GM12872 (cell line): ENCODE data around the gene ERC2.

Experiments
- CTCF ChIP-seq: IDR thresholded peaks from 3 replicates; pipeline ENCODE4 v1.5.1; 2011; ENCODE audit warnings: low read depth, mild to moderate bottlenecking, low read length, moderate library complexity; ENCODE audit not compliant: insufficient read depth

The ERC2 gene

GRCh38 chr3:55818485-55818884 lies 649.8 kb downstream of the ERC2 start:
- no peak for TF ChIP-seq CTCF

- TF ChIP-seq CTCF, result no peak
Observed at GRCh38 chr3:55816794-55817576, 651.3 kb downstream of the ERC2 start.

- TF ChIP-seq CTCF, result no peak
Observed at GRCh38 chr3:55815262-55815661, 653.0 kb downstream of the ERC2 start.

GRCh38 chr3:55813268-55814097 lies 654.8 kb downstream of the ERC2 start:
- TF ChIP-seq CTCF, result no peak

GRCh38 chr3:55812394-55813013 lies 655.8 kb downstream of the ERC2 start:
- no peak for TF ChIP-seq CTCF

GRCh38 chr3:55807210-55807609 lies 661.1 kb downstream of the ERC2 start:
- TF ChIP-seq CTCF, result no peak

- no peak for TF ChIP-seq CTCF
Observed at GRCh38 chr3:55805169-55805568, 663.1 kb downstream of the ERC2 start.
